ENCODE data around the gene PTX4.
"Not testable (repeated sequence)": the region's sequence is repeated elsewhere in the genome, so short reads cannot be mapped to it uniquely, and the experiment has no call there.

Gene PTX4

GRCh38 chr16:1444730-1445517 lies 43.8 kb downstream of the PTX4 start:
- DNase-seq (ENCODE audit: low read depth, low spot score), result no peak

- no peak for DNase-seq (ENCODE audit: low read depth, low spot score)
These were observed 44.6 kb downstream of the PTX4 start, which contains the start of gene CCDC154 for GRCh38 chr16:1443980-1444729. CCDC154 (minus strand) TSS chr16:1444556; CDS start chr16:1444322, 234 bp downstream.

GRCh38 chr16:1443403-1443973 lies 45.3 kb downstream of the PTX4 start:
- no peak for DNase-seq (ENCODE audit: low read depth, low spot score)

GRCh38 chr16:1442697-1443096 lies 46.0 kb downstream of the PTX4 start:
- no peak for DNase-seq (ENCODE audit: low read depth, low spot score)

- no peak for DNase-seq (ENCODE audit: low read depth, low spot score)
These were observed 47.3 kb downstream of the PTX4 start for GRCh38 chr16:1441391-1441829.

- DNase-seq (ENCODE audit: low read depth, low spot score), result not testable (repeated sequence)
These were observed 49.1 kb downstream of the PTX4 start for GRCh38 chr16:1439699-1440074.

GRCh38 chr16:1439058-1439698 lies 49.6 kb downstream of the PTX4 start:
- no peak for DNase-seq (ENCODE audit: low read depth, low spot score)

GRCh38 chr16:1438229-1439057 lies 50.3 kb downstream of the PTX4 start:
- DNase-seq (ENCODE audit: low read depth, low spot score), result no peak

- no peak for DNase-seq (ENCODE audit: low read depth, low spot score)
These were observed 51.1 kb downstream of the PTX4 start for GRCh38 chr16:1437606-1438005.

GRCh38 chr16:1436731-1437355 lies 51.9 kb downstream of the PTX4 start:
- DNase-seq (ENCODE audit: low read depth, low spot score), result no peak

GRCh38 chr16:1435921-1436697 lies 52.6 kb downstream of the PTX4 start:
- no peak for DNase-seq (ENCODE audit: low read depth, low spot score)
